Esophagus muscularis mucosa (tissue), 3 donors: ENCODE results near the gene NOD1.

ENCODE experiments used
- CTCF ChIP-seq, 3 experiments: fragments of 200-600 bp in 2 of 3; fragments of 450-650 bp in 1 of 3; sonication (generic) in 2 of 3; IDR thresholded peaks; one replicate each; pipeline ENCODE4 v1.5.1; 2017 to 2019; ENCODE audit warnings: antibody characterized with exemption in 3 of 3, mild to moderate bottlenecking in 2 of 3, moderate library complexity in 1 of 3
- POLR2A ChIP-seq: fragments of 450-650 bp; IDR thresholded peaks from one replicate; pipeline ENCODE4 v1.6.1; 2017; ENCODE audit warnings: antibody characterized with exemption, moderate library complexity, mild to moderate bottlenecking, low read depth

GRCh38 chr7:30521532-30521931 is 42.9 kb upstream of the NOD1 start:
- no peak for TF ChIP-seq CTCF (IDR thresholded peaks at IDR 0.05)
- TF ChIP-seq POLR2A, result no peak
